HepG2 (cell line): ENCODE data around the gene FAHD2A. TPM values are rescaled to one million over a fixed set of nuclear protein-coding genes. Genes with fewer than 3 reads are reported as not detected.
A peak's percentile ranks its signal among the peaks of the same experiment; 100 is the strongest.

Source experiments
- FUBP1 ChIP-seq: sonication (generic); formaldehyde crosslinking; IDR thresholded peaks from 2 replicates; pipeline ENCODE4 v1.5.1; 2020; ENCODE audit warnings: missing genetic modification reagents, mild to moderate bottlenecking, borderline replicate concordance
- GATAD2A ChIP-seq: IDR thresholded peaks from 2 replicates; pipeline ENCODE4 v1.6.1; 2016
- GZF1 ChIP-seq: sonication (generic); formaldehyde crosslinking; IDR thresholded peaks from 2 replicates; pipeline ENCODE4 v1.5.1; 2020; ENCODE audit warnings: mild to moderate bottlenecking, missing genetic modification reagents
- HIVEP1 ChIP-seq: sonication (generic); formaldehyde crosslinking; IDR thresholded peaks from 2 replicates; pipeline ENCODE4 v1.4.0; 2020; ENCODE audit warnings: mild to moderate bottlenecking, missing genetic modification reagents
- HNF4A ChIP-seq: sonication (generic); formaldehyde crosslinking; IDR thresholded peaks from 2 replicates; pipeline ENCODE4 v1.4.0; 2020; ENCODE audit warnings: missing genetic modification reagents
- HOXA3 ChIP-seq: sonication (generic); formaldehyde crosslinking; IDR thresholded peaks from 2 replicates; pipeline ENCODE4 v1.5.0; 2020; ENCODE audit warnings: missing genetic modification reagents
- JDP2 ChIP-seq: sonication (generic); formaldehyde crosslinking; IDR thresholded peaks from 2 replicates; pipeline ENCODE4 v1.8.1; 2022; ENCODE audit warnings: missing genetic modification reagents, borderline replicate concordance
- MED1 ChIP-seq: sonication (generic); formaldehyde crosslinking; IDR thresholded peaks from 2 replicates; pipeline ENCODE4 v1.4.0; 2020; ENCODE audit warnings: missing genetic modification reagents
- MED13 ChIP-seq: sonication (generic); formaldehyde crosslinking; IDR thresholded peaks from 2 replicates; pipeline ENCODE4 v1.5.0; 2020; ENCODE audit warnings: missing genetic modification reagents
- MEIS2 ChIP-seq: sonication (generic); formaldehyde crosslinking; IDR thresholded peaks from 2 replicates; pipeline ENCODE4 v1.9.0; 2021; ENCODE audit warnings: mild to moderate bottlenecking, missing genetic modification reagents
- NR2F6 ChIP-seq, 2 experiments: IDR thresholded peaks; 2 replicates each; pipeline ENCODE4 v1.6.1; 2016; ENCODE audit warnings: antibody characterized with exemption in 1 of 2, mild to moderate bottlenecking in 1 of 2
- RBFOX2 ChIP-seq: fragments of 200-400 bp; formaldehyde crosslinking; IDR thresholded peaks from 2 replicates; pipeline ENCODE4 v1.6.1; 2017; ENCODE audit warnings: low read depth, mild to moderate bottlenecking, low read length
- SAP130 ChIP-seq: IDR thresholded peaks from 2 replicates; pipeline ENCODE4 v1.6.1; 2016; ENCODE audit warnings: low read depth
- SRF ChIP-seq: IDR thresholded peaks from 2 replicates; pipeline ENCODE4 v1.6.1; 2011; ENCODE audit warnings: mild to moderate bottlenecking, low read depth, low read length, moderate library complexity
- TFAP4 ChIP-seq: sonication (generic); IDR thresholded peaks from 2 replicates; pipeline ENCODE4 v1.6.1; 2016; ENCODE audit warnings: low read depth, borderline replicate concordance
- USF2 ChIP-seq, 2 experiments: sonication (generic) in 1 of 2; formaldehyde crosslinking in 1 of 2; IDR thresholded peaks; 2 replicates each; pipeline versions ENCODE4 v1.5.1 to v1.6.1; 2011 to 2020; ENCODE audit warnings: borderline replicate concordance in 1 of 2, low read depth in 1 of 2, low read length in 1 of 2, mild to moderate bottlenecking in 1 of 2, missing genetic modification reagents in 1 of 2, moderate library complexity in 1 of 2
- ZBTB25 ChIP-seq: IDR thresholded peaks from 2 replicates; pipeline ENCODE4 v1.6.1; 2018; ENCODE audit warnings: missing genetic modification reagents
- ZMYM4 ChIP-seq: sonication (generic); formaldehyde crosslinking; IDR thresholded peaks from 2 replicates; pipeline ENCODE4 v1.8.1; 2023; ENCODE audit warnings: mild to moderate bottlenecking, missing genetic modification reagents
- ZNF615 ChIP-seq: sonication (generic); formaldehyde crosslinking; IDR thresholded peaks from 2 replicates; pipeline ENCODE4 v1.5.0; 2020; ENCODE audit warnings: mild to moderate bottlenecking, missing genetic modification reagents, borderline replicate concordance
- ZNF780A ChIP-seq: sonication (generic); formaldehyde crosslinking; IDR thresholded peaks from 2 replicates; pipeline ENCODE4 v1.8.0; 2022; ENCODE audit warnings: mild to moderate bottlenecking, missing genetic modification reagents, moderate library complexity
- ZXDC ChIP-seq: sonication (generic); formaldehyde crosslinking; IDR thresholded peaks from 2 replicates; pipeline ENCODE4 v1.5.0; 2020; ENCODE audit warnings: mild to moderate bottlenecking, missing genetic modification reagents
- polyA plus RNA-seq, 8 experiments: library from polyadenylated mRNA; depleted of rRNA in 3 of 8; stranded (reverse) in 7 of 8; unstranded in 1 of 8; fragments of >200 nt; fragmentation: Illumina TruSeq in 4 of 8; extraction: Trizol in 4 of 8; gene quantifications; 2 replicates each; pipeline versions ENCODE4 v1.2.1 to v1.2.3, GENCODE V29; 2011 to 2016; ENCODE audit warnings: low read depth in 4 of 8, missing spikeins in 1 of 8, mixed read lengths in 1 of 8; ENCODE audit not compliant: insufficient read depth in 1 of 8
- total RNA-seq, 5 experiments: library from RNA; depleted of rRNA; stranded (reverse); fragments of >200 nt; fragmentation: Illumina TruSeq; extraction: Trizol; gene quantifications; 2 replicates each; pipeline ENCODE4 v1.2.3, GENCODE V29; 2016; ENCODE audit warnings: low read depth in 1 of 5

FAHD2A gene
- total and polyA plus RNA-seq, 2 of the 13 experiments (the other 11 are each of a cell fraction or from before 2014, with no cell fraction given) = 34.0 to 44.2 TPM

GRCh38 chr2:95391641-95392310, 10.7 kb upstream of the FAHD2A start (continued):
- TF ChIP-seq HOXA3 (CRISPR knock-in tag) = peak; percentile 60
- TF ChIP-seq MEIS2 = no peak
- no peak for TF ChIP-seq FUBP1 (CRISPR knock-in tag)
- peak; percentile 37; the same call in 1 of the 2 replicates for TF ChIP-seq HIVEP1 (CRISPR knock-in tag)
- no peak for TF ChIP-seq ZNF615
- TF ChIP-seq ZXDC = no peak
- no peak for TF ChIP-seq ZNF780A (CRISPR knock-in tag)
- no peak for TF ChIP-seq GZF1 (CRISPR knock-in tag)
- peak; percentile 71 for TF ChIP-seq NR2F6 (IDR thresholded peaks at IDR 0.05)
- peak; percentile 52; the same call in 1 of the 2 replicates for TF ChIP-seq NR2F6 (CRISPR knock-in tag; IDR thresholded peaks at IDR 0.05)
- TF ChIP-seq RBFOX2 = no peak
- peak; percentile 76 for TF ChIP-seq HNF4A (CRISPR knock-in tag)
- TF ChIP-seq MED13 (CRISPR knock-in tag) = no peak
- TF ChIP-seq SAP130 (CRISPR knock-in tag) = peak; percentile 9; the same call in 1 of the 2 replicates
- peak; percentile 38; the same call in 1 of the 2 replicates for TF ChIP-seq MED1
- no peak for TF ChIP-seq JDP2 (CRISPR knock-in tag)
- peak; percentile 43 for TF ChIP-seq USF2 (IDR thresholded peaks at IDR 0.05; ENCODE audit: low read depth, low read length)
- TF ChIP-seq USF2 (CRISPR knock-in tag; IDR thresholded peaks at IDR 0.05; ENCODE audit: borderline replicate concordance) = peak; percentile 39; the same call in 1 of the 2 replicates
- TF ChIP-seq TFAP4 = peak; percentile 76; the same call in 1 of the 2 replicates
- TF ChIP-seq SRF = no peak
- TF ChIP-seq ZBTB25 (CRISPR knock-in tag) = no peak
- TF ChIP-seq ZMYM4 (CRISPR knock-in tag) = 0 out of 2 replicates have a peak, but pooled peaks have one; percentile 49
- peak; percentile 88 for TF ChIP-seq GATAD2A (CRISPR knock-in tag)
